CD4-positive, CD25-positive, alpha-beta regulatory T cell (primary cell): ENCODE measurements around the gene USF1. TPM values are rescaled to one million over a fixed set of nuclear protein-coding genes. Genes with fewer than 3 reads are reported as not detected.

Experiments
- polyA plus RNA-seq, 4 donors: library from polyadenylated mRNA; unstranded; fragments of 300-500 nt; fragmentation: Illumina TruSeq; gene quantifications; one replicate each; pipeline ENCODE4 v1.2.3, GENCODE V29; 2021
- total RNA-seq: library from RNA; stranded (reverse); gene quantifications from one replicate; pipeline ENCODE4 v1.2.3, GENCODE V29; 2022

USF1 gene
- total and polyA plus RNA-seq, 5 donors from 2014 or later = 4.2 to 102 (median 6.2) TPM

Other genes with a start within 250 kb of the USF1 start
- 105 TPM for gene LY9, start 249.8 kb downstream of the USF1 start, total RNA-seq
- 100 to 1,000 TPM; 124 to 147 (median 131) TPM for gene LY9, start 249.8 kb downstream of the USF1 start, polyA plus RNA-seq
- 0.47 TPM for gene CD244, start 183.1 kb downstream of the USF1 start, total RNA-seq
- gene CD244, start 183.1 kb downstream of the USF1 start, polyA plus RNA-seq = under 1 TPM; 0.26 to 0.63 (median 0.43) TPM
- not detected for gene ITLN1, start 160.8 kb downstream of the USF1 start, total RNA-seq
- gene ITLN1, start 160.8 kb downstream of the USF1 start, polyA plus RNA-seq = not detected
- gene ITLN2, start 91.2 kb downstream of the USF1 start, total RNA-seq = not detected
- gene ITLN2, start 91.2 kb downstream of the USF1 start, polyA plus RNA-seq = not detected
- gene F11R, start 24.8 kb downstream of the USF1 start, total RNA-seq = 18.4 TPM
- 10 to 100 TPM in 1 of 4 donors, 1 to 10 TPM in 3; 6.3 to 11.2 (median 7.9) TPM for gene F11R, start 24.8 kb downstream of the USF1 start, polyA plus RNA-seq
- 61.3 TPM for gene TSTD1, start 7.0 kb downstream of the USF1 start, total RNA-seq
- 100 to 1,000 TPM; 340 to 451 (median 422) TPM for gene TSTD1, start 7.0 kb downstream of the USF1 start, polyA plus RNA-seq
- gene ARHGAP30, start 23.9 kb upstream of the USF1 start, total RNA-seq = 204 TPM
- 100 to 1,000 TPM; 144 to 159 (median 151) TPM for gene ARHGAP30, start 23.9 kb upstream of the USF1 start, polyA plus RNA-seq
- gene NECTIN4, start 43.6 kb upstream of the USF1 start, total RNA-seq = not detected
- under 1 TPM in 1 of 4 donors, not detected in 3; 0.05 TPM for gene NECTIN4, start 43.6 kb upstream of the USF1 start, polyA plus RNA-seq
- not detected for gene KLHDC9, start 52.4 kb upstream of the USF1 start, total RNA-seq
- gene KLHDC9, start 52.4 kb upstream of the USF1 start, polyA plus RNA-seq = under 1 TPM in 2 of 4 donors, not detected in 2; 0.28 to 0.46 TPM
- 48.0 TPM for gene PFDN2, start 72.1 kb upstream of the USF1 start, total RNA-seq
- 100 to 1,000 TPM in 2 of 4 donors, 10 to 100 TPM in 2; 90.9 to 109 (median 98.6) TPM for gene PFDN2, start 72.1 kb upstream of the USF1 start, polyA plus RNA-seq
- 28.2 TPM for gene NIT1, start 72.1 kb upstream of the USF1 start, total RNA-seq
- 10 to 100 TPM; 21.1 to 24.5 (median 22.2) TPM for gene NIT1, start 72.1 kb upstream of the USF1 start, polyA plus RNA-seq
- 40.9 TPM for gene DEDD, start 86.7 kb upstream of the USF1 start, total RNA-seq
- 10 to 100 TPM; 39.5 to 46.4 (median 41.8) TPM for gene DEDD, start 86.7 kb upstream of the USF1 start, polyA plus RNA-seq
- gene UFC1, start 108.0 kb upstream of the USF1 start, total RNA-seq = 115 TPM
- gene UFC1, start 108.0 kb upstream of the USF1 start, polyA plus RNA-seq = 100 to 1,000 TPM; 147 to 188 (median 171) TPM
- 36.9 TPM for gene USP21, start 113.5 kb upstream of the USF1 start, total RNA-seq
- 10 to 100 TPM; 18.8 to 27.0 (median 22.1) TPM for gene USP21, start 113.5 kb upstream of the USF1 start, polyA plus RNA-seq
- 45.3 TPM for gene PPOX, start 120.4 kb upstream of the USF1 start, total RNA-seq
- gene PPOX, start 120.4 kb upstream of the USF1 start, polyA plus RNA-seq = 10 to 100 TPM; 18.0 to 32.9 (median 22.3) TPM
- 68.1 TPM for gene B4GALT3, start 131.5 kb upstream of the USF1 start, total RNA-seq
- gene B4GALT3, start 131.5 kb upstream of the USF1 start, polyA plus RNA-seq = 100 to 1,000 TPM in 1 of 4 donors, 10 to 100 TPM in 3; 75.6 to 104 (median 84.9) TPM
- 5.3 TPM for gene ADAMTS4, start 153.1 kb upstream of the USF1 start, total RNA-seq
- gene ADAMTS4, start 153.1 kb upstream of the USF1 start, polyA plus RNA-seq = 1 to 10 TPM in 1 of 4 donors, under 1 TPM in 2, not detected in 1; 0.36 to 1.4 (median 0.37) TPM
- gene NDUFS2, start 156.4 kb upstream of the USF1 start, total RNA-seq = 67.5 TPM
- 100 to 1,000 TPM; 107 to 128 (median 117) TPM for gene NDUFS2, start 156.4 kb upstream of the USF1 start, polyA plus RNA-seq
- 2.9 TPM for gene FCER1G, start 169.3 kb upstream of the USF1 start, total RNA-seq
- gene FCER1G, start 169.3 kb upstream of the USF1 start, polyA plus RNA-seq = 100 to 1,000 TPM in 2 of 4 donors, 10 to 100 TPM in 2; 48.4 to 121 (median 101) TPM
- not detected for gene APOA2, start 177.7 kb upstream of the USF1 start, total RNA-seq
- gene APOA2, start 177.7 kb upstream of the USF1 start, polyA plus RNA-seq = not detected
- gene TOMM40L, start 180.1 kb upstream of the USF1 start, total RNA-seq = 8.6 TPM
- 1 to 10 TPM; 5.3 to 7.1 (median 6.0) TPM for gene TOMM40L, start 180.1 kb upstream of the USF1 start, polyA plus RNA-seq
- not detected for gene NR1I3, start 192.2 kb upstream of the USF1 start, total RNA-seq
- gene NR1I3, start 192.2 kb upstream of the USF1 start, polyA plus RNA-seq = under 1 TPM in 1 of 4 donors, not detected in 3; 0.21 TPM
- gene PCP4L1, start 212.8 kb upstream of the USF1 start, total RNA-seq = not detected
- under 1 TPM in 1 of 4 donors, not detected in 3; 0.38 TPM for gene PCP4L1, start 212.8 kb upstream of the USF1 start, polyA plus RNA-seq